WTC11 (cell line): ENCODE results near the gene COG1. TPM values are rescaled to one million over a fixed set of nuclear protein-coding genes. Genes with fewer than 3 reads are reported as not detected.

ENCODE experiments used
- ATAC-seq: fragments of 200-7000 bp; cut with Tn5 transposase; 2 replicates; pipeline ENCODE4 v1.10.0; 2021; ENCODE audit warnings: mild to moderate bottlenecking, moderate library complexity
- CTCF ChIA-PET: fragments of 300-600 bp; sonication (Branson Sonifier 250); formaldehyde crosslinking; loops from one replicate; lab custom pipeline; 2021; ENCODE audit warnings: antibody characterized with exemption; lab: Charles Lee
- POLR2A ChIA-PET: fragments of 350-600 bp; sonication (Branson Sonifier 250); formaldehyde crosslinking; loops from one replicate; lab custom pipeline; 2021; ENCODE audit warnings: antibody characterized with exemption; lab: Charles Lee
- DNase-seq: peaks from one replicate; pipeline ENCODE4 v3.0.0; 2021; ENCODE audit warnings: low spot score
- H3K27ac Mint-ChIP-seq: 2 replicates; pipeline ENCODE4 v1.8.0; 2021; ENCODE audit warnings: mixed read lengths
- H3K27me3 Mint-ChIP-seq: 2 replicates; pipeline ENCODE4 v1.8.0; 2021; ENCODE audit warnings: low read depth, mild to moderate bottlenecking, moderate library complexity, mixed read lengths
- H3K36me3 Mint-ChIP-seq: 2 replicates; pipeline ENCODE4 v1.8.0; 2021; ENCODE audit warnings: mixed read lengths
- H3K4me1 Mint-ChIP-seq: 2 replicates; pipeline ENCODE4 v1.8.0; 2022; ENCODE audit warnings: mixed read lengths
- H3K4me3 Mint-ChIP-seq: 2 replicates; pipeline ENCODE4 v1.8.0; 2021; ENCODE audit warnings: mild to moderate bottlenecking, moderate library complexity, mixed read lengths
- H3K9me3 Mint-ChIP-seq: 2 replicates; pipeline ENCODE4 v1.8.0; 2021; ENCODE audit warnings: mixed read lengths
- AR ChIP-seq: fragments of 250-450 bp; sonication (Bioruptor Pico); IDR thresholded peaks from 2 replicates; pipeline ENCODE4 v1.9.0; 2021; ENCODE audit warnings: mild to moderate bottlenecking
- ATF1 ChIP-seq: sonication (generic); formaldehyde crosslinking; IDR thresholded peaks from 2 replicates; pipeline ENCODE4 v1.8.1; 2023; ENCODE audit warnings: mild to moderate bottlenecking, moderate library complexity, missing genetic modification reagents
- CREM ChIP-seq: sonication (generic); formaldehyde crosslinking; IDR thresholded peaks from 2 replicates; pipeline ENCODE4 v1.8.1; 2022; ENCODE audit warnings: mild to moderate bottlenecking, missing genetic modification reagents, moderate library complexity
- E2F1 ChIP-seq: sonication (generic); formaldehyde crosslinking; IDR thresholded peaks from 2 replicates; pipeline ENCODE4 v1.8.0; 2022; ENCODE audit warnings: mild to moderate bottlenecking, missing genetic modification reagents
- EMX1 ChIP-seq: fragments of 250-450 bp; sonication (Bioruptor Pico); IDR thresholded peaks from 2 replicates; pipeline ENCODE4 v1.8.0; 2021; ENCODE audit warnings: mild to moderate bottlenecking
- ERG ChIP-seq: fragments of 250-450 bp; sonication (Bioruptor Pico); IDR thresholded peaks from 2 replicates; pipeline ENCODE4 v1.8.0; 2021; ENCODE audit warnings: mild to moderate bottlenecking
- FOXK1 ChIP-seq: sonication (generic); formaldehyde crosslinking; IDR thresholded peaks from 2 replicates; pipeline ENCODE4 v1.8.0; 2022; ENCODE audit warnings: mild to moderate bottlenecking, moderate library complexity, missing genetic modification reagents
- GABPB1 ChIP-seq: sonication (generic); formaldehyde crosslinking; IDR thresholded peaks from 2 replicates; pipeline ENCODE4 v1.8.1; 2023; ENCODE audit warnings: mild to moderate bottlenecking, missing genetic modification reagents
- KAT7 ChIP-seq: sonication (generic); formaldehyde crosslinking; IDR thresholded peaks from 2 replicates; pipeline ENCODE4 v1.8.1; 2023; ENCODE audit warnings: missing genetic modification reagents, mild to moderate bottlenecking, borderline replicate concordance
- NR2C2 ChIP-seq: sonication (generic); formaldehyde crosslinking; IDR thresholded peaks from 2 replicates; pipeline ENCODE4 v1.8.0; 2022; ENCODE audit warnings: mild to moderate bottlenecking, missing genetic modification reagents
- SOX15 ChIP-seq: fragments of 250-450 bp; sonication (Bioruptor Pico); IDR thresholded peaks from 2 replicates; pipeline ENCODE4 v1.9.0; 2021; ENCODE audit warnings: mild to moderate bottlenecking
- SP1 ChIP-seq: sonication (generic); formaldehyde crosslinking; conservative IDR thresholded peaks from 2 replicates; pipeline ENCODE4 v1.8.1; 2022; ENCODE audit warnings: missing genetic modification reagents
- USF1 ChIP-seq: sonication (generic); formaldehyde crosslinking; IDR thresholded peaks from 2 replicates; pipeline ENCODE4 v1.8.0; 2022; ENCODE audit warnings: mild to moderate bottlenecking, missing genetic modification reagents
- ZNF121 ChIP-seq: sonication (generic); formaldehyde crosslinking; IDR thresholded peaks from 2 replicates; pipeline ENCODE4 v1.8.0; 2023; ENCODE audit warnings: missing genetic modification reagents
- ZNF219 ChIP-seq: sonication (generic); formaldehyde crosslinking; IDR thresholded peaks from 2 replicates; pipeline ENCODE4 v1.8.0; 2023; ENCODE audit warnings: missing genetic modification reagents, mild to moderate bottlenecking, borderline replicate concordance
- ZNF232 ChIP-seq: sonication (generic); formaldehyde crosslinking; IDR thresholded peaks from 2 replicates; pipeline ENCODE4 v1.8.0; 2022; ENCODE audit warnings: mild to moderate bottlenecking, missing genetic modification reagents
- ZNF317 ChIP-seq: sonication (generic); formaldehyde crosslinking; IDR thresholded peaks from 2 replicates; pipeline ENCODE4 v1.8.1; 2023; ENCODE audit warnings: low read depth, mild to moderate bottlenecking, moderate library complexity, missing genetic modification reagents, borderline replicate concordance
- total RNA-seq: library from RNA; stranded (reverse); gene quantifications from 3 replicates; pipeline ENCODE4 v1.2.3, GENCODE V29; 2021

COG1 gene
- total RNA-seq, 1 experiment from 2014 or later, result 22.6 TPM

GRCh38 chr17:73199751-73200317 lies 7.0 kb downstream of the COG1 start (continued):
- TF ChIP-seq USF1 (CRISPR knock-in tag) (no peak), KAT7 (CRISPR knock-in tag) (no peak), SOX15 (CRISPR knock-in tag) (no peak), SP1 (no peak), ZNF219 (CRISPR knock-in tag) (no peak), ATF1 (CRISPR knock-in tag) (no peak), CREM (CRISPR knock-in tag) (no peak)
- TF ChIP-seq, all 79 proteins: peak for 0

- ChIA-PET POLR2A (no interaction called here), CTCF (no interaction called here)
- TF ChIP-seq NR2C2 (no peak), E2F1 (no peak), ZNF232 (no peak), ERG (CRISPR knock-in tag) (no peak), EMX1 (no peak), ZNF317 (CRISPR knock-in tag) (no peak), AR (CRISPR knock-in tag) (no peak)
- H3K36me3 Mint-ChIP-seq, result peaks cover 78% of the 10 kb centered on the region
- H3K27ac Mint-ChIP-seq, result no peak overlapping the region
- DNase-seq, result no peak
- H3K9me3 Mint-ChIP-seq, result no peaks in the 10 kb centered on the region
- H3K27me3 Mint-ChIP-seq, result no peaks in the 10 kb centered on the region
- peaks cover 2% of the 10 kb centered on the region; the same call in 1 of the 2 replicates for H3K4me1 Mint-ChIP-seq
- ATAC-seq, result no peak
- no peak overlapping the region for H3K4me3 Mint-ChIP-seq
Observed at GRCh38 chr17:73200476-73200875, 7.6 kb downstream of the COG1 start.

GRCh38 chr17:73201215-73202069 lies 8.6 kb downstream of the COG1 start:
- Mint-ChIP-seq H3K27me3 (no peaks in the 10 kb centered on the region), H3K4me1 (no peaks in the 10 kb centered on the region), H3K4me3 (no peak overlapping the region)
- TF ChIP-seq ERG (CRISPR knock-in tag) (no peak), GABPB1 (CRISPR knock-in tag) (peak; percentile 65; the same call in 1 of the 2 replicates), FOXK1 (no peak), ZNF121 (CRISPR knock-in tag) (no peak)
- TF ChIP-seq, all 79 proteins: peak for 1
- POLR2A ChIA-PET, result interaction anchor here (0.6 to 1.0 kb wide), 2 partner anchors 15 to 109 kb away, joined by 3 read pairs; no protein-coding TSS in a partner anchor
- H3K27ac Mint-ChIP-seq, result no peak overlapping the region
- no peaks in the 10 kb centered on the region for H3K9me3 Mint-ChIP-seq
- CTCF ChIA-PET, result no interaction called here
- ATAC-seq (no peak), DNase-seq (no peak)
- H3K36me3 Mint-ChIP-seq, result peaks cover 85% of the 10 kb centered on the region
